NT2/D1 (cell line): Measurements from ENCODE around the gene S1PR4.

Experiments used
- DNase-seq: peaks from one replicate; pipeline ENCODE4 v3.0.0-alpha.2; 2011; ENCODE audit warnings: low read depth, low spot score
- H3K27me3 ChIP-seq: 2 replicates; pipeline ENCODE4 v1.6.0; 2011; ENCODE audit warnings: mild to moderate bottlenecking; ENCODE audit not compliant: insufficient read length, insufficient read depth
- H3K36me3 ChIP-seq: 2 replicates; pipeline ENCODE4 v1.6.1; 2011; ENCODE audit warnings: mild to moderate bottlenecking, low read length, mixed read lengths; ENCODE audit not compliant: insufficient read depth, insufficient read length
- H3K4me1 ChIP-seq: 2 replicates; pipeline ENCODE4 v1.5.1; 2011; ENCODE audit not compliant: insufficient read depth, insufficient read length
- H3K4me3 ChIP-seq: 2 replicates; pipeline ENCODE4 v1.5.1; 2011; ENCODE audit warnings: low read depth; ENCODE audit not compliant: insufficient read length
- H3K9ac ChIP-seq: 2 replicates; pipeline ENCODE4 v1.6.0; 2011; ENCODE audit warnings: low read depth; ENCODE audit not compliant: insufficient read length
- H3K9me3 ChIP-seq: 2 replicates; pipeline ENCODE4 v1.5.1; 2011; ENCODE audit warnings: mild to moderate bottlenecking, low read length; ENCODE audit not compliant: insufficient read depth
- SUZ12 ChIP-seq: IDR thresholded peaks from 2 replicates; pipeline ENCODE4 v1.6.1; 2011; ENCODE audit not compliant: insufficient read length, insufficient read depth; ENCODE audit errors: extremely low read depth
- YY1 ChIP-seq: IDR thresholded peaks from 2 replicates; pipeline ENCODE4 v1.6.1; 2011; ENCODE audit not compliant: insufficient read length, insufficient read depth
- ZNF274 ChIP-seq: IDR thresholded peaks from 2 replicates; pipeline ENCODE4 v1.6.1; 2011; ENCODE audit warnings: mild to moderate bottlenecking, low read depth, low read length

Gene S1PR4

DNA sequence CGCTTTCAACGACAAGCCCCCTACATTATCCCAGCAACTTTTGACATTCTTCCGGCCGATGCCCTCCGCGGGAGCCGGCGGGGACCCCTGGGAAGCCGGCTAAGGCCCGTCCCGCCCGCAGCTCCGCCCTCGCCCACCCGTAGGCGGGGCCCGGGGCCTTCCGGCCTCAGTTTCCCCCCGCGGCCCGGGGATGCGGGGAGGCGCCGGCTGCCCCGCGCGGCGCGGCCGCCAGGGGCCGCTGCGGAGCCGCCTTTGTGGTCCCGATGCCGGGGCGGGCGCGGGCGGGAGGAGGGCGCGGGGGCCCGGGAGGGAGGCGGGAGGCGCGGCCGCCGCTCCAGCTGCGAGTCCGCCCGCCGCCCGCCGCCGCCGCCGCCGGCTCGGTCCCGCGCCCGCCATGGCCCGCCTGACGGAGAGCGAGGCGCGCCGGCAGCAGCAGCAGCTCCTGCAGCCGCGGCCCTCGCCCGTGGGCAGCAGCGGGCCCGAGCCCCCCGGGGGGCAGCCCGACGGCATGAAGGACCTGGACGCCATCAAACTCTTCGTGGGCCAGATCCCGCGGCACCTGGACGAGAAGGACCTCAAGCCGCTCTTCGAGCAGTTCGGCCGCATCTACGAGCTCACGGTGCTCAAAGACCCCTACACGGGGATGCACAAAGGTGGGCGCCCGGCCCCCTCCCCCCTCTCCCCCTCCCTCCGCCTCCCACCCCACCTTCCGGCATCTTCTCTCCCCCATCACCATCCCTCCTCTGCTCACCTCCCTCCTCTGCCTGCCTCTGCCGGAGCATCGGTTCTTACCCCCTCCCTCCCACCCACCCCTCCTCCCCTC, 46.0 kb downstream of the S1PR4 start, which contains the start of gene CELF5:
CELF5 (plus strand) TSS at position 316 of the 823 bp plus-strand sequence; CDS start at position 395, 79 bp downstream.
- peak within 1 kb of the TSS; percentile 50 for H3K4me3 ChIP-seq
- peak within 1 kb of the TSS; percentile 69 for H3K9ac ChIP-seq
- H3K4me1 ChIP-seq: peaks cover 8% of the 10 kb centered on the region
- H3K9me3 ChIP-seq: no peaks in the 10 kb centered on the region
- DNase-seq: no peak
- no peaks in the 10 kb centered on the region for H3K36me3 ChIP-seq
- peaks cover 6% of the 10 kb centered on the region for H3K27me3 ChIP-seq
- TF ChIP-seq SUZ12 (no peak), YY1 (no peak), ZNF274 (no peak)

DNA sequence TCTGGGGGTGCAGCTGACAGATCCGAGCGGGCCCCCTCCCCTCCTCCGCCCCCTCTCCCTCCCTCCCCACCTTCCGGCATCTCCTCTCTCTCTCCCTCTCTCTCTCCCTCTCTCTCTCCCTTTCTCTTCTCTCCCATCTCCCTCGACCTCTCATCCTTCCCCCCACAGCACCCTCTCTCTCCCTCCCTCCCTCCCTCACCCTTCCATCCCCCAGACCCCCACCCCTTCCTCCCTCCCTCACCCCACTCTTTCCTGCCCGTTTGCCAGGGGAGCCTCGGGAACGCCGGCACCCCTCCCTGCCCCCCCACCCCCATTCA, 46.6 kb downstream of the S1PR4 start:
- Histone ChIP-seq H3K9ac (peak overlapping the region; percentile 67), H3K9me3 (no peaks in the 10 kb centered on the region), H3K27me3 (peaks cover 6% of the 10 kb centered on the region), H3K4me1 (peaks cover 8% of the 10 kb centered on the region), H3K36me3 (no peaks in the 10 kb centered on the region), H3K4me3 (no peak overlapping the region)
- DNase-seq: no peak
- TF ChIP-seq ZNF274: no peak
- TF ChIP-seq YY1: no peak
- no peak for TF ChIP-seq SUZ12

DNA sequence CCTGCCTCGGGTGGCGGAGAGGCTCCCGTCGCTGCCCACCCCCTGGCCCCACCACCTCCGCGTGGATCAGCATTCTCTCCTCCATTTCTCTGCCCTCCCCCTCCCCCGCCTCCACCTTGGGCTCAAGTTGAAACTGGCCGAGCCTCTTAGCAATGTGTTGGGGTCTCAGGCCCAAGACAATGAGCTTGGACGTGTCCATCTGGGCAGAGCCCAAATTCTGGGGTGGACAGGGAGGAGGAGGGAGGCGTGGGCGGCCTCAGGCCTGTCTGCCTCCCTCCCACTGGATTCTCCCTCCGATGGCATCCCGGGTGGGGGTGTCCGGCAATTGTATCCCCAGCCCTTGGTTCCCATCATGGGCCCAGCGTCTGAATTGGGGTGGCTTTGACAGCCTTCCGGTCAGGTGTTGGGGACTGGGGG, 47.1 kb downstream of the S1PR4 start:
- TF ChIP-seq SUZ12: no peak
- no peak for TF ChIP-seq YY1
- no peak for TF ChIP-seq ZNF274
- no peaks in the 10 kb centered on the region for H3K9me3 ChIP-seq
- H3K4me1 ChIP-seq: peaks cover 8% of the 10 kb centered on the region
- peaks cover 11% of the 10 kb centered on the region for H3K27me3 ChIP-seq
- no peaks in the 10 kb centered on the region for H3K36me3 ChIP-seq
- DNase-seq: no peak
- H3K9ac ChIP-seq: peak overlapping the region; percentile 67
- H3K4me3 ChIP-seq: peak overlapping the region; percentile 21

DNA sequence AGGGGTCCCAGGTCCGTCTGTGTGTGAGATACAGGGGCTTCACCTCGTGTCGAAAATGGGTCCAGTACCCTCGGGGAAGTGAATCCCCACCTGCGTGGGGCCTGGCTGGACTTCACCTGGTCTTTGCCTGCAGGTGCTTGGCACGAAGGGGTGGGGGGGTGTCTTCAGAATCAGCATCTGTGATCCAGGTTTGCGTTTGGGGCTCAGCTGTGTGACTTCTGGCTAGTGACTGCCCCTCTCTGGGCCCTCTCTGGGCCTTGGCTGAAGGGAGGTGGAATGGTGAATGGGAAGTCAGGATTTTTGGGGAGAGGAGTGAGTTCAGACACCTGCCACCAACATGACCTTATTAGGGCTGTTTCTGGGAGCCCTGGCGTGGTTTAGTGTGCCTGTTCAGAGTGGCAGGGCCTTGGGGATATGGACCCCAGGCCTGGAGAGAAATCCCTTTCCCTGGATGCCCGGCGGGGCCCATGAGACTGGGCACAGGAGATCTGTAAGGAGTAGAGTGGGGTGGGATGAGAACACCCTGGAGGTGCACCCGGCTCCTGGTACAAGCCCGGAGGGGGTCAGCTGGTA, 48.6 kb downstream of the S1PR4 start:
- peaks cover 8% of the 10 kb centered on the region for H3K4me1 ChIP-seq
- no peaks in the 10 kb centered on the region for H3K9me3 ChIP-seq
- no peak overlapping the region for H3K4me3 ChIP-seq
- H3K27me3 ChIP-seq: peaks cover 17% of the 10 kb centered on the region
- H3K9ac ChIP-seq: no peak overlapping the region
- no peaks in the 10 kb centered on the region for H3K36me3 ChIP-seq
- TF ChIP-seq YY1: no peak
- TF ChIP-seq SUZ12: no peak
- TF ChIP-seq ZNF274: no peak
- no peak for DNase-seq

DNA sequence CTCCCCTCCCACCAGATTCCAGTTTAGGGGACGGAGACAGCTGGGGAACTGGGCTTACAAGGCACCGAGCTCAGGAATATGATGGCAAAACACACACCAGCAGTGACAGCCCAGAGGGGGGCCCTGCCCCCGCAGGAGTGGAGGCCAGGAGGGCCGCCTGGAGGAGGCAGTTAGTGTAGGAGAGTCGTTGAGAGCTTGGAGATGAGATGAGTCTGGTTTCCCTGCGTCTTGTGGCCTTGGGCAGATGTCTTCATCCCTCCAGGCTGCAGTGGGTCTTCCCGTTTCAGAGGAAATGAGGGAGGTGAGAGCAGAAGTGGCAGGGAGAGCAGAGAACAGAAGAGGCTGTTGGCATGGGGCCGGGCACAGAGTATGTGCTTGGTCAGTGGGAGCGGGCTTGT, 50.8 kb downstream of the S1PR4 start:
- H3K9ac ChIP-seq: no peak overlapping the region
- H3K36me3 ChIP-seq: no peaks in the 10 kb centered on the region
- TF ChIP-seq YY1: no peak
- TF ChIP-seq SUZ12: no peak
- TF ChIP-seq ZNF274: no peak
- H3K4me3 ChIP-seq: no peak overlapping the region
- H3K4me1 ChIP-seq: peaks cover 12% of the 10 kb centered on the region
- no peaks in the 10 kb centered on the region for H3K9me3 ChIP-seq
- H3K27me3 ChIP-seq: peaks cover 17% of the 10 kb centered on the region
- no peak for DNase-seq
